SK-N-SH (cell line): ENCODE measurements around the gene SORD.

Experiments used
- ELF1 ChIP-seq: IDR thresholded peaks from 2 replicates; pipeline ENCODE4 v1.4.0; 2012
- FOXJ3 ChIP-seq: sonication (generic); formaldehyde crosslinking; IDR thresholded peaks from 2 replicates; pipeline ENCODE4 v1.5.1; 2020; ENCODE audit warnings: mild to moderate bottlenecking, missing genetic modification reagents
- NFIC ChIP-seq: IDR thresholded peaks from 2 replicates; pipeline ENCODE4 v1.4.0; 2012; ENCODE audit warnings: borderline replicate concordance
- POLR2AphosphoS5 ChIP-seq: IDR thresholded peaks from 2 replicates; pipeline ENCODE4 v1.6.1; 2012; ENCODE audit warnings: low read depth, low read length
- RAD21 ChIP-seq: IDR thresholded peaks from 2 replicates; pipeline ENCODE4 v1.6.1; 2012; ENCODE audit warnings: mild to moderate bottlenecking, low read length
- SIN3A ChIP-seq: IDR thresholded peaks from 2 replicates; pipeline ENCODE4 v1.6.1; 2012; ENCODE audit warnings: low read depth, mild to moderate bottlenecking, low read length, moderate library complexity, borderline replicate concordance
- TAF1 ChIP-seq: IDR thresholded peaks from 2 replicates; pipeline ENCODE4 v1.6.1; 2012; ENCODE audit warnings: low read depth, mild to moderate bottlenecking, low read length, moderate library complexity, borderline replicate concordance
- YY1 ChIP-seq: IDR thresholded peaks from 2 replicates; pipeline ENCODE4 v1.4.0; 2012; ENCODE audit warnings: low read depth, mild to moderate bottlenecking
- ZBTB33 ChIP-seq: IDR thresholded peaks from 2 replicates; pipeline ENCODE4 v1.4.0; 2012; ENCODE audit warnings: low read depth, borderline replicate concordance
- TF ChIP-seq, protein P1 (sequence below): fragments of 200-600 bp; sonication (generic); IDR thresholded peaks from 2 replicates; pipeline ENCODE4 v1.6.1; 2017; ENCODE audit warnings: antibody characterized with exemption, mild to moderate bottlenecking, moderate library complexity
- TF ChIP-seq, protein P2 (sequence below): fragments of 150-350 bp; IDR thresholded peaks from 2 replicates; pipeline ENCODE4 v1.6.1; 2016; ENCODE audit warnings: mild to moderate bottlenecking, low read depth, low read length
- TF ChIP-seq, protein P3 (sequence below): IDR thresholded peaks from 2 replicates; pipeline ENCODE4 v1.6.1; 2012; ENCODE audit warnings: mild to moderate bottlenecking, low read depth, low read length, moderate library complexity

- TF ChIP-seq ELF1 (no peak), POLR2AphosphoS5 (no peak), YY1 (no peak), TAF1 (no peak), SIN3A (no peak), RAD21 (no peak), FOXJ3 (CRISPR knock-in tag) (no peak), ZBTB33 (no peak), NFIC (no peak)
- TF ChIP-seq, protein P1, sequence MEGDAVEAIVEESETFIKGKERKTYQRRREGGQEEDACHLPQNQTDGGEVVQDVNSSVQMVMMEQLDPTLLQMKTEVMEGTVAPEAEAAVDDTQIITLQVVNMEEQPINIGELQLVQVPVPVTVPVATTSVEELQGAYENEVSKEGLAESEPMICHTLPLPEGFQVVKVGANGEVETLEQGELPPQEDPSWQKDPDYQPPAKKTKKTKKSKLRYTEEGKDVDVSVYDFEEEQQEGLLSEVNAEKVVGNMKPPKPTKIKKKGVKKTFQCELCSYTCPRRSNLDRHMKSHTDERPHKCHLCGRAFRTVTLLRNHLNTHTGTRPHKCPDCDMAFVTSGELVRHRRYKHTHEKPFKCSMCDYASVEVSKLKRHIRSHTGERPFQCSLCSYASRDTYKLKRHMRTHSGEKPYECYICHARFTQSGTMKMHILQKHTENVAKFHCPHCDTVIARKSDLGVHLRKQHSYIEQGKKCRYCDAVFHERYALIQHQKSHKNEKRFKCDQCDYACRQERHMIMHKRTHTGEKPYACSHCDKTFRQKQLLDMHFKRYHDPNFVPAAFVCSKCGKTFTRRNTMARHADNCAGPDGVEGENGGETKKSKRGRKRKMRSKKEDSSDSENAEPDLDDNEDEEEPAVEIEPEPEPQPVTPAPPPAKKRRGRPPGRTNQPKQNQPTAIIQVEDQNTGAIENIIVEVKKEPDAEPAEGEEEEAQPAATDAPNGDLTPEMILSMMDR, result no peak
- TF ChIP-seq, protein P2, sequence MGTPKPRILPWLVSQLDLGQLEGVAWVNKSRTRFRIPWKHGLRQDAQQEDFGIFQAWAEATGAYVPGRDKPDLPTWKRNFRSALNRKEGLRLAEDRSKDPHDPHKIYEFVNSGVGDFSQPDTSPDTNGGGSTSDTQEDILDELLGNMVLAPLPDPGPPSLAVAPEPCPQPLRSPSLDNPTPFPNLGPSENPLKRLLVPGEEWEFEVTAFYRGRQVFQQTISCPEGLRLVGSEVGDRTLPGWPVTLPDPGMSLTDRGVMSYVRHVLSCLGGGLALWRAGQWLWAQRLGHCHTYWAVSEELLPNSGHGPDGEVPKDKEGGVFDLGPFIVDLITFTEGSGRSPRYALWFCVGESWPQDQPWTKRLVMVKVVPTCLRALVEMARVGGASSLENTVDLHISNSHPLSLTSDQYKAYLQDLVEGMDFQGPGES, result no peak
- TF ChIP-seq, protein P3, sequence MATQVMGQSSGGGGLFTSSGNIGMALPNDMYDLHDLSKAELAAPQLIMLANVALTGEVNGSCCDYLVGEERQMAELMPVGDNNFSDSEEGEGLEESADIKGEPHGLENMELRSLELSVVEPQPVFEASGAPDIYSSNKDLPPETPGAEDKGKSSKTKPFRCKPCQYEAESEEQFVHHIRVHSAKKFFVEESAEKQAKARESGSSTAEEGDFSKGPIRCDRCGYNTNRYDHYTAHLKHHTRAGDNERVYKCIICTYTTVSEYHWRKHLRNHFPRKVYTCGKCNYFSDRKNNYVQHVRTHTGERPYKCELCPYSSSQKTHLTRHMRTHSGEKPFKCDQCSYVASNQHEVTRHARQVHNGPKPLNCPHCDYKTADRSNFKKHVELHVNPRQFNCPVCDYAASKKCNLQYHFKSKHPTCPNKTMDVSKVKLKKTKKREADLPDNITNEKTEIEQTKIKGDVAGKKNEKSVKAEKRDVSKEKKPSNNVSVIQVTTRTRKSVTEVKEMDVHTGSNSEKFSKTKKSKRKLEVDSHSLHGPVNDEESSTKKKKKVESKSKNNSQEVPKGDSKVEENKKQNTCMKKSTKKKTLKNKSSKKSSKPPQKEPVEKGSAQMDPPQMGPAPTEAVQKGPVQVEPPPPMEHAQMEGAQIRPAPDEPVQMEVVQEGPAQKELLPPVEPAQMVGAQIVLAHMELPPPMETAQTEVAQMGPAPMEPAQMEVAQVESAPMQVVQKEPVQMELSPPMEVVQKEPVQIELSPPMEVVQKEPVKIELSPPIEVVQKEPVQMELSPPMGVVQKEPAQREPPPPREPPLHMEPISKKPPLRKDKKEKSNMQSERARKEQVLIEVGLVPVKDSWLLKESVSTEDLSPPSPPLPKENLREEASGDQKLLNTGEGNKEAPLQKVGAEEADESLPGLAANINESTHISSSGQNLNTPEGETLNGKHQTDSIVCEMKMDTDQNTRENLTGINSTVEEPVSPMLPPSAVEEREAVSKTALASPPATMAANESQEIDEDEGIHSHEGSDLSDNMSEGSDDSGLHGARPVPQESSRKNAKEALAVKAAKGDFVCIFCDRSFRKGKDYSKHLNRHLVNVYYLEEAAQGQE, result no peak
Measured at GRCh38 chr15:45117308-45118130, 94.5 kb downstream of the SORD start.
